Eye (tissue), 1 donor: Measurements from ENCODE around the gene BATF.

Experiments
- DNase-seq: peaks from one replicate; pipeline ENCODE4 v3.0.0-alpha.2; 2015

BATF gene

GRCh38 chr14:75501080-75501479 lies 21.2 kb upstream of the BATF start:
- no peak for DNase-seq

- no peak for DNase-seq
Measured at GRCh38 chr14:75504411-75504810, 17.9 kb upstream of the BATF start.

GRCh38 chr14:75506930-75507329 lies 15.3 kb upstream of the BATF start:
- DNase-seq: no peak

GRCh38 chr14:75510547-75510946 lies 11.7 kb upstream of the BATF start:
- no peak for DNase-seq

GRCh38 chr14:75511201-75511600 lies 11.1 kb upstream of the BATF start:
- no peak for DNase-seq

- DNase-seq: no peak
Measured at GRCh38 chr14:75513911-75514672, 8.2 kb upstream of the BATF start.

GRCh38 chr14:75514673-75515628 lies 7.3 kb upstream of the BATF start:
- DNase-seq: peak; percentile 54

GRCh38 chr14:75515629-75515996 lies 6.7 kb upstream of the BATF start:
- peak; percentile 33 for DNase-seq

- no peak for DNase-seq
Measured at GRCh38 chr14:75518625-75519024, 3.6 kb upstream of the BATF start.

GRCh38 chr14:75519394-75519793 lies 2.9 kb upstream of the BATF start:
- DNase-seq: no peak

- no peak for DNase-seq
Measured at GRCh38 chr14:75519826-75520728, 2.2 kb upstream of the BATF start.

- no peak for DNase-seq
Measured at GRCh38 chr14:75520852-75521251, 1.4 kb upstream of the BATF start.

GRCh38 chr14:75521415-75522199 lies 662 bp upstream of the BATF start:
- DNase-seq: no peak

- no peak for DNase-seq
Measured at GRCh38 chr14:75522983-75523318, 682 bp downstream of the BATF start.

GRCh38 chr14:75523771-75524171 lies 1.5 kb downstream of the BATF start:
- DNase-seq: no peak

GRCh38 chr14:75525969-75526368 lies 3.7 kb downstream of the BATF start:
- no peak for DNase-seq

GRCh38 chr14:75527449-75528163 lies 5.3 kb downstream of the BATF start:
- no peak for DNase-seq

GRCh38 chr14:75531256-75531655 lies 9.0 kb downstream of the BATF start:
- no peak for DNase-seq

GRCh38 chr14:75531660-75532317 lies 9.5 kb downstream of the BATF start:
- no peak for DNase-seq

- DNase-seq: no peak
Measured at GRCh38 chr14:75533791-75534555, 11.7 kb downstream of the BATF start.
